Measurements from ENCODE around the gene SARDH. TPM values are rescaled to one million over a fixed set of nuclear protein-coding genes. Genes with fewer than 3 reads are reported as not detected.
A peak's percentile ranks its signal among the peaks of the same experiment; 100 is the strongest.

Gene SARDH
- total RNA-seq, 1 donor from 2014 or later: 5.0 TPM

DNA sequence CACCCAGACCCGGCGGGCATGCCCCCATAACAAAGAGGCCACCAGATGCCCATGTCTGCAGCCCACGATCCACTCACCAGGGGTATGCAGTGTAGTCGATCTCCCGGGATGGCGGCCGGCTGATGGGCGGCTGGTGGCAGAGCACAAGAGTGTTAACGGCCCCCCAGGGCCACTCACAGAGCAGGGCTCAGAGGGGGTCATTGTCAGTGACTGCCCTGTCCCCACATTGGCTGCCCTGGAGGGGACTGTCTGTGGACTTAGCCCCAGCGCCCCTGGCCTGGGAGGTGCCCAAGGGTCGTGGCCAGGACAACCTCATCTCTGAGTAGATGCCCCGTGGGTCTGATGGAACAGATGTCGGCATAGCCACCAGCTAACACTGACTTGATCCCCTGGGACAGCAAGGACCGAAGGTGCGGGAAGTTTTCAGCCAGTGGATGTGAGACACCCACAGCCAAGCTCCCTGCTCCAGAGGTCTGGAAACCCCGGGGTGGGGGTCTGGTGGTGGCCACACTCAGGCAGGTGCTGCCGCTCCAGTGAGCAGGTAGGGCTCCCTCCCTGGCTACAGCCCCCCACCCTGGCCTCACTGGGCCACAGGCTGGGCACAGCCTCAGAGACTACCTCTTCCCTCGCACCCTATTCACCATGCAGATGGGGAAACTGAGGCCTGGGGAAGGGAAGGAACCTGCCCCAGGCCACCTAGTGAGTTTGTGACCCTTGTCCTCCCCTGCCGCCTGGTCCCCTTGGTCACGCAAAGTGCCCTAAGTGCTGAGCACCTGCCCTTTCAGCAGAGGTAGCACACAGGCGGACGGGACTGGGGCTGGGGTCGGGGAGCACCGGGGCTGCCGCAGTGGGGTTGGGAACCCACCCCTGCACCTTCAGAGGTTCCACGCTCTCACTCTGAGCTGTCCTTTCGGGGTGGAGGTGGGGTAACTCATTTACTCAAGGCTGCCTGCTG, 38.1 kb upstream of the SARDH start:
- TF ChIP-seq, protein P1, sequence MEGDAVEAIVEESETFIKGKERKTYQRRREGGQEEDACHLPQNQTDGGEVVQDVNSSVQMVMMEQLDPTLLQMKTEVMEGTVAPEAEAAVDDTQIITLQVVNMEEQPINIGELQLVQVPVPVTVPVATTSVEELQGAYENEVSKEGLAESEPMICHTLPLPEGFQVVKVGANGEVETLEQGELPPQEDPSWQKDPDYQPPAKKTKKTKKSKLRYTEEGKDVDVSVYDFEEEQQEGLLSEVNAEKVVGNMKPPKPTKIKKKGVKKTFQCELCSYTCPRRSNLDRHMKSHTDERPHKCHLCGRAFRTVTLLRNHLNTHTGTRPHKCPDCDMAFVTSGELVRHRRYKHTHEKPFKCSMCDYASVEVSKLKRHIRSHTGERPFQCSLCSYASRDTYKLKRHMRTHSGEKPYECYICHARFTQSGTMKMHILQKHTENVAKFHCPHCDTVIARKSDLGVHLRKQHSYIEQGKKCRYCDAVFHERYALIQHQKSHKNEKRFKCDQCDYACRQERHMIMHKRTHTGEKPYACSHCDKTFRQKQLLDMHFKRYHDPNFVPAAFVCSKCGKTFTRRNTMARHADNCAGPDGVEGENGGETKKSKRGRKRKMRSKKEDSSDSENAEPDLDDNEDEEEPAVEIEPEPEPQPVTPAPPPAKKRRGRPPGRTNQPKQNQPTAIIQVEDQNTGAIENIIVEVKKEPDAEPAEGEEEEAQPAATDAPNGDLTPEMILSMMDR (IDR thresholded peaks at IDR 0.05; ENCODE audit: unreplicated experiment): no peak
- H3K27me3 Mint-ChIP-seq (ENCODE audit: unreplicated experiment): peaks cover 7% of the 10 kb centered on the region
- H3K36me3 Mint-ChIP-seq (ENCODE audit: low read depth, unreplicated experiment): peaks cover 6% of the 10 kb centered on the region
- no peak overlapping the region for H3K27ac Mint-ChIP-seq (ENCODE audit: unreplicated experiment)
- no peak overlapping the region for H3K4me3 Mint-ChIP-seq (ENCODE audit: unreplicated experiment)
- DNase-seq (ENCODE audit: low spot score): no peak
- no peaks in the 10 kb centered on the region for H3K9me3 Mint-ChIP-seq (ENCODE audit: unreplicated experiment)
- no peaks in the 10 kb centered on the region for H3K4me1 Mint-ChIP-seq (ENCODE audit: unreplicated experiment)

DNA sequence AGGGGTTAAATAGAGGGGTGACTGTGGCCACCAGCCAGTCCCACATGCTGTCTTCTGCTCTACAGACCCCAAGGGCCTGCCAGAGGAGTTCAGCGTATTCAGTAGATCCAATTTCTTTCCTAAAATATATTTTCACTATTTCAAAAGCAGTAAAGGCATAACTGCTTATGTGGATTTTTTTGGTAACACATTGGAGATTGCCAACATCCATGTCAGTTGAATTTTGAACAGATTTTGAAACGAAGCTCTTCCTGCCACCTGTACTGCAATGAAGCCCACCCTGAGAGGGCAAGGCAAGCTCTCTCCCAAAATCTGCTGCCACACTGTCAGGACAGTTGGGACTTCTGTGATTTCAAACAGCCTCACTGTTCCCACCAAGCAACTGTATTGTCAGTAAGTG, 37.1 kb upstream of the SARDH start:
- H3K27ac Mint-ChIP-seq (ENCODE audit: unreplicated experiment): no peak overlapping the region

DNA sequence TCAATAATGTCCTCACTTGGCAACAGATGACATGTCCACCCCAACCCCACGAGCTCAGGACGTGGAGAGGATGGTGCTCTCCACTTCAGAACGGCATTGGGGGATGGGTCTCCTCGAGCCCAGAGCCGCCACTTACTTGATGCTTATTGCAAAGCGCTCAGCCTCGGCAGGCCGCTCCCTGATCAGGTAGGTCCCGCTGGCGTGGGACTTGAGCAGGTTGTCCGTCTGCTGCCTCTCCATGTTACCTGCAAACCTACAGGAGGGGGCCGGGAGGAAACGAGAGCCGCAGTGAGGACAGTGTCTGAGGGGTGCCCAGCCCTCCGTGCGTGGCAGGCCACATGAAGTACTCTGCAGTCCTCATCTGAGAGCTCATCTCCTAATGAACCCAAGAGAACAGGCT, 36.6 kb upstream of the SARDH start:
- Mint-ChIP-seq H3K27ac (ENCODE audit: unreplicated experiment) (no peak overlapping the region), H3K9me3 (ENCODE audit: unreplicated experiment) (no peaks in the 10 kb centered on the region), H3K27me3 (ENCODE audit: unreplicated experiment) (peaks cover 5% of the 10 kb centered on the region), H3K4me1 (ENCODE audit: unreplicated experiment) (no peaks in the 10 kb centered on the region), H3K4me3 (ENCODE audit: unreplicated experiment) (no peak overlapping the region), H3K36me3 (ENCODE audit: low read depth, unreplicated experiment) (peaks cover 11% of the 10 kb centered on the region)
- DNase-seq (ENCODE audit: low spot score): no peak
- TF ChIP-seq, protein P1 (IDR thresholded peaks at IDR 0.05; ENCODE audit: unreplicated experiment): no peak

More for the DNA sequence above, 37.1 kb upstream of the SARDH start:
- no peak for DNase-seq (ENCODE audit: low spot score)
- H3K4me3 Mint-ChIP-seq (ENCODE audit: unreplicated experiment): peak overlapping the region; percentile 58
- H3K4me1 Mint-ChIP-seq (ENCODE audit: unreplicated experiment): no peaks in the 10 kb centered on the region
- H3K9me3 Mint-ChIP-seq (ENCODE audit: unreplicated experiment): no peaks in the 10 kb centered on the region
- H3K27me3 Mint-ChIP-seq (ENCODE audit: unreplicated experiment): peaks cover 5% of the 10 kb centered on the region
- TF ChIP-seq, protein P1 (IDR thresholded peaks at IDR 0.05; ENCODE audit: unreplicated experiment): no peak
- peaks cover 11% of the 10 kb centered on the region for H3K36me3 Mint-ChIP-seq (ENCODE audit: low read depth, unreplicated experiment)

DNA sequence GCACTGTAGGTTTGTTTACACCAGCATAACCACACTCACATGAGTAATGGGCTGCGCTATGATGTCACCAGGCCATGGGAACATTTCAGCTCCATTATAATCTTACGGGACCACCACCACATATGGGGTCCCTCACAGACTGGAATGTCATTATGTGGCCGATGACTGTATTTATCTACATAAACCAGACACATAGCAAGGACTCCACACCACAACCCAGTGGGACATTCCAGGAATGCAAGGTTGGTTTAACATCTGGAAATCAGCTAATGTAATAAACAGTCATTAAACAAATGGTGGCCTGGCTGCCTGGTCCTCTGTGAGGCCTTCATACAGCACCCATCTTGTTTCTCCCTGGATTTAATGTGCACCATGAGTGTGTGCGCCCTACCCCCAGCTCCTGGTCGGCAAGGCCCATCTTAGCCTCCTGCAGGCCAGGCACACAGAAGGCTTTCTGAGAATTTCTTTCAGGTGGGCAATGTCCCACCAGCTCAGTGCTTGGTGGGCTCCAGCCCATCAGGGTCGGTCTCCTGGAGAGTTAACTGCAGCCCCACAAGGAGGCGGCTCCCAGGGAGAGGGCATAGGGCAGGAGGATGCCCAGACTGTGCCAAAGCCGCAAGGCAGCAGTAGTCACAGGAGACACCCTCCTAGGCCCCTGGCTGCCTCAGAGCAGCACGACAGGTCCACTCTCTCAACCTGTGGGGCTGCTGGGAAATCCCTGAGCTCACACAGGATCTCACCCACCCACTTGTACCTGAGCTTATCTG, 35.9 kb upstream of the SARDH start:
- TF ChIP-seq, protein P1 (IDR thresholded peaks at IDR 0.05; ENCODE audit: unreplicated experiment): no peak
- H3K27ac Mint-ChIP-seq (ENCODE audit: unreplicated experiment): no peak overlapping the region

More for the DNA sequence above, 35.9 kb upstream of the SARDH start:
- Mint-ChIP-seq H3K9me3 (ENCODE audit: unreplicated experiment) (no peaks in the 10 kb centered on the region), H3K36me3 (ENCODE audit: low read depth, unreplicated experiment) (peaks cover 10% of the 10 kb centered on the region), H3K4me3 (ENCODE audit: unreplicated experiment) (no peak overlapping the region), H3K27me3 (ENCODE audit: unreplicated experiment) (peaks cover 5% of the 10 kb centered on the region), H3K4me1 (ENCODE audit: unreplicated experiment) (no peaks in the 10 kb centered on the region)
- no peak for DNase-seq (ENCODE audit: low spot score)
